HEK293 (cell line): Measurements from ENCODE around the gene GIMAP1.

Experiments used
- CTCF ChIA-PET: fragments of 350-600 bp; formaldehyde crosslinking; extraction: SDS; loops from one replicate; lab custom pipeline; 2021; ENCODE audit warnings: antibody characterized with exemption; lab: Yijun Ruan, JAX
- POLR2A ChIA-PET: fragments of 300-600 bp; formaldehyde crosslinking; extraction: SDS; loops from one replicate; lab custom pipeline; 2020; ENCODE audit warnings: antibody characterized with exemption, inconsistent platforms; lab: Yijun Ruan, JAX
- H3K27ac ChIP-seq: fragments of 200-500 bp; sonication (Bioruptor generic); 2 replicates; pipeline ENCODE4 v1.5.1; 2014; ENCODE audit warnings: low read depth, low read length, control low read depth, inconsistent platforms; ENCODE audit errors: extremely low read depth
- H3K36me3 ChIP-seq, 2 experiments: fragments of 200-500 bp in 1 of 2; sonication (Bioruptor generic) in 1 of 2; 1 replicate in 1 of 2; 2 replicates in 1 of 2; pipeline ENCODE4 v1.5.1; 2014 to 2017; ENCODE audit warnings: inconsistent platforms in 2 of 2, low read length in 2 of 2; ENCODE audit not compliant: control insufficient read depth in 2 of 2, insufficient read depth in 1 of 2
- H3K4me1 ChIP-seq: fragments of 200-500 bp; sonication (Bioruptor generic); 2 replicates; pipeline ENCODE4 v1.5.1; 2014; ENCODE audit warnings: mild to moderate bottlenecking, low read length, inconsistent platforms; ENCODE audit not compliant: control insufficient read depth, insufficient read depth
- H3K4me3 ChIP-seq: 2 replicates; pipeline ENCODE4 v1.5.1; 2011; ENCODE audit warnings: low read depth, mild to moderate bottlenecking, control low read depth, low read length, moderate library complexity
- H3K9me3 ChIP-seq: fragments of 200-500 bp; sonication (Bioruptor generic); 2 replicates; pipeline ENCODE4 v1.5.1; 2014; ENCODE audit warnings: low read depth, low read length, inconsistent platforms; ENCODE audit not compliant: control insufficient read depth, insufficient read depth
- HOXC10 ChIP-seq: sonication (generic); formaldehyde crosslinking; IDR thresholded peaks from 2 replicates; pipeline ENCODE4 v1.8.1; 2023; ENCODE audit warnings: mild to moderate bottlenecking, missing genetic modification reagents
- KLF9 ChIP-seq: fragments of 450-650 bp; formaldehyde crosslinking; IDR thresholded peaks from 2 replicates; pipeline ENCODE4 v1.5.1; 2016; ENCODE audit warnings: missing biosample characterization, missing genetic modification characterization, low read depth
- OSR2 ChIP-seq: fragments of 450-650 bp; formaldehyde crosslinking; IDR thresholded peaks from 2 replicates; pipeline ENCODE4 v1.5.1; 2016; ENCODE audit warnings: missing biosample characterization, missing genetic modification characterization
- ZBTB20 ChIP-seq: fragments of 450-650 bp; formaldehyde crosslinking; IDR thresholded peaks from 2 replicates; pipeline ENCODE4 v1.5.1; 2016; ENCODE audit warnings: missing biosample characterization, missing genetic modification characterization
- ZNF112 ChIP-seq: fragments of 450-650 bp; formaldehyde crosslinking; IDR thresholded peaks from 2 replicates; pipeline ENCODE4 v1.5.0; 2017; ENCODE audit warnings: missing biosample characterization, missing genetic modification characterization
- ZNF157 ChIP-seq: fragments of 450-650 bp; formaldehyde crosslinking; IDR thresholded peaks from 2 replicates; pipeline ENCODE4 v1.5.1; 2016; ENCODE audit warnings: missing biosample characterization, missing genetic modification characterization
- ZNF239 ChIP-seq: fragments of 450-650 bp; formaldehyde crosslinking; IDR thresholded peaks from 2 replicates; pipeline ENCODE4 v1.5.1; 2016; ENCODE audit warnings: missing biosample characterization, missing genetic modification characterization
- ZNF292 ChIP-seq: fragments of 450-650 bp; formaldehyde crosslinking; IDR thresholded peaks from 2 replicates; pipeline ENCODE4 v1.5.1; 2016; ENCODE audit warnings: low read depth, missing biosample characterization, missing genetic modification characterization, borderline replicate concordance
- ZNF394 ChIP-seq: fragments of 450-650 bp; formaldehyde crosslinking; IDR thresholded peaks from 2 replicates; pipeline ENCODE4 v1.5.1; 2016; ENCODE audit warnings: missing biosample characterization, missing genetic modification characterization, mild to moderate bottlenecking, moderate library complexity, borderline replicate concordance
- ZNF404 ChIP-seq: fragments of 450-650 bp; formaldehyde crosslinking; IDR thresholded peaks from 2 replicates; pipeline ENCODE4 v1.5.1; 2017; ENCODE audit warnings: missing biosample characterization, missing genetic modification characterization
- ZNF530 ChIP-seq: fragments of 450-650 bp; formaldehyde crosslinking; IDR thresholded peaks from 2 replicates; pipeline ENCODE4 v1.5.1; 2016; ENCODE audit warnings: low read depth, missing biosample characterization, missing genetic modification characterization
- ZNF561 ChIP-seq: fragments of 450-650 bp; IDR thresholded peaks from 2 replicates; pipeline ENCODE4 v1.5.1; 2018; ENCODE audit warnings: missing biosample characterization, missing genetic modification characterization, borderline replicate concordance
- ZNF596 ChIP-seq: fragments of 450-650 bp; IDR thresholded peaks from 2 replicates; pipeline ENCODE4 v1.5.0; 2018; ENCODE audit warnings: missing biosample characterization, mild to moderate bottlenecking, missing genetic modification characterization, moderate library complexity
- ZNF645 ChIP-seq: fragments of 450-650 bp; formaldehyde crosslinking; IDR thresholded peaks from 2 replicates; pipeline ENCODE4; 2016; ENCODE audit warnings: missing biosample characterization, missing genetic modification characterization
- ZNF654 ChIP-seq: fragments of 450-650 bp; formaldehyde crosslinking; IDR thresholded peaks from 2 replicates; pipeline ENCODE4 v1.5.1; 2016; ENCODE audit warnings: low read depth, missing biosample characterization, missing genetic modification characterization
- ZNF792 ChIP-seq: fragments of 450-650 bp; formaldehyde crosslinking; IDR thresholded peaks from 2 replicates; pipeline ENCODE4 v1.5.1; 2016; ENCODE audit warnings: missing biosample characterization, missing genetic modification characterization
- TF ChIP-seq, protein P1 (sequence below): fragments of 450-650 bp; formaldehyde crosslinking; IDR thresholded peaks from 2 replicates; pipeline ENCODE4 v1.5.1; 2016; ENCODE audit warnings: missing biosample characterization, missing genetic modification characterization, borderline replicate concordance
- TF ChIP-seq, protein P2 (sequence below): fragments of 450-650 bp; formaldehyde crosslinking; IDR thresholded peaks from 2 replicates; pipeline ENCODE4 v1.5.1; 2016; ENCODE audit warnings: missing biosample characterization, missing genetic modification characterization
- TF ChIP-seq, protein P3 (sequence below): fragments of 450-650 bp; formaldehyde crosslinking; IDR thresholded peaks from 2 replicates; pipeline ENCODE4 v1.5.0; 2017; ENCODE audit warnings: missing biosample characterization, missing genetic modification characterization, borderline replicate concordance

The GIMAP1 gene

DNA sequence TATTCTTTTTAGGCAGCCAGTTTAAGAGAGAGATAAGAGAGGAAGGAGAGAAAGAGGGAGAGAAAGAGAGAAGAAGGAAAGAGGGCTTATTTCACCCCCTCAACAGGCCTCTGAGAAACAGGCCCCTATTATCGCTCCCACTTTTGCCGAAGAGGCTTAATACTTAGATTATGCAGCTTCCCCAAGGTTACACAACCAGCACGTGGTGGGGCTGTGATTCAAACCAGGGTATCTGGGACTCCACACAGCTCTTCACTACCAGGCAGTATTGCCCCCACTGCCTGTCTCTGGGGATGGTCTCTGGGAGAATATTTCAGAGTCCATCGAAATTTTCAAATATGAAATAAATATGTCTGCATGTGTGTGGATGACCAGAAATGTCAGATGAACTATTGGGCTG lies 3.0 kb downstream of the GIMAP1 start:
- Histone ChIP-seq H3K4me3 (no peak overlapping the region), H3K4me1 (no peaks in the 10 kb centered on the region), H3K36me3 (no peaks in the 10 kb centered on the region), H3K27ac (no peak overlapping the region), H3K9me3 (no peaks in the 10 kb centered on the region)
- ChIA-PET POLR2A (interaction anchor here (0.5 kb wide), 1 partner anchor 36 kb away, joined by 3 read pairs; no protein-coding TSS in a partner anchor), CTCF (no interaction called here)
- no peak for TF ChIP-seq ZNF596

GRCh38 chr7:150719960-150720891 lies 3.8 kb downstream of the GIMAP1 start:
- Histone ChIP-seq H3K36me3 (no peaks in the 10 kb centered on the region), H3K9me3 (no peaks in the 10 kb centered on the region), H3K4me3 (no peak overlapping the region), H3K4me1 (no peaks in the 10 kb centered on the region), H3K27ac (no peak overlapping the region)
- no peak for TF ChIP-seq ZNF561 (tag by site-specific recombination)
- no peak for TF ChIP-seq KLF9
- no peak for TF ChIP-seq ZNF404
- TF ChIP-seq ZNF239 (tag by site-specific recombination): no peak
- TF ChIP-seq, protein P1, sequence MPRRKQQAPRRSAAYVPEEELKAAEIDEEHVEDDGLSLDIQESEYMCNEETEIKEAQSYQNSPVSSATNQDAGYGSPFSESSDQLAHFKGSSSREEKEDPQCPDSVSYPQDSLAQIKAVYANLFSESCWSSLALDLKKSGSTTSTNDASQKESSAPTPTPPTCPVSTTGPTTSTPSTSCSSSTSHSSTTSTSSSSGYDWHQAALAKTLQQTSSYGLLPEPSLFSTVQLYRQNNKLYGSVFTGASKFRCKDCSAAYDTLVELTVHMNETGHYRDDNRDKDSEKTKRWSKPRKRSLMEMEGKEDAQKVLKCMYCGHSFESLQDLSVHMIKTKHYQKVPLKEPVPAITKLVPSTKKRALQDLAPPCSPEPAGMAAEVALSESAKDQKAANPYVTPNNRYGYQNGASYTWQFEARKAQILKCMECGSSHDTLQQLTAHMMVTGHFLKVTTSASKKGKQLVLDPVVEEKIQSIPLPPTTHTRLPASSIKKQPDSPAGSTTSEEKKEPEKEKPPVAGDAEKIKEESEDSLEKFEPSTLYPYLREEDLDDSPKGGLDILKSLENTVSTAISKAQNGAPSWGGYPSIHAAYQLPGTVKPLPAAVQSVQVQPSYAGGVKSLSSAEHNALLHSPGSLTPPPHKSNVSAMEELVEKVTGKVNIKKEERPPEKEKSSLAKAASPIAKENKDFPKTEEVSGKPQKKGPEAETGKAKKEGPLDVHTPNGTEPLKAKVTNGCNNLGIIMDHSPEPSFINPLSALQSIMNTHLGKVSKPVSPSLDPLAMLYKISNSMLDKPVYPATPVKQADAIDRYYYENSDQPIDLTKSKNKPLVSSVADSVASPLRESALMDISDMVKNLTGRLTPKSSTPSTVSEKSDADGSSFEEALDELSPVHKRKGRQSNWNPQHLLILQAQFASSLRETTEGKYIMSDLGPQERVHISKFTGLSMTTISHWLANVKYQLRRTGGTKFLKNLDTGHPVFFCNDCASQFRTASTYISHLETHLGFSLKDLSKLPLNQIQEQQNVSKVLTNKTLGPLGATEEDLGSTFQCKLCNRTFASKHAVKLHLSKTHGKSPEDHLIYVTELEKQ (tag by site-specific recombination): no peak
- TF ChIP-seq, protein P2, sequence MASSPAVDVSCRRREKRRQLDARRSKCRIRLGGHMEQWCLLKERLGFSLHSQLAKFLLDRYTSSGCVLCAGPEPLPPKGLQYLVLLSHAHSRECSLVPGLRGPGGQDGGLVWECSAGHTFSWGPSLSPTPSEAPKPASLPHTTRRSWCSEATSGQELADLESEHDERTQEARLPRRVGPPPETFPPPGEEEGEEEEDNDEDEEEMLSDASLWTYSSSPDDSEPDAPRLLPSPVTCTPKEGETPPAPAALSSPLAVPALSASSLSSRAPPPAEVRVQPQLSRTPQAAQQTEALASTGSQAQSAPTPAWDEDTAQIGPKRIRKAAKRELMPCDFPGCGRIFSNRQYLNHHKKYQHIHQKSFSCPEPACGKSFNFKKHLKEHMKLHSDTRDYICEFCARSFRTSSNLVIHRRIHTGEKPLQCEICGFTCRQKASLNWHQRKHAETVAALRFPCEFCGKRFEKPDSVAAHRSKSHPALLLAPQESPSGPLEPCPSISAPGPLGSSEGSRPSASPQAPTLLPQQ (tag by site-specific recombination): no peak
- no peak for TF ChIP-seq ZNF112 (tag by site-specific recombination)
- no peak for TF ChIP-seq ZNF645
- TF ChIP-seq, protein P3, sequence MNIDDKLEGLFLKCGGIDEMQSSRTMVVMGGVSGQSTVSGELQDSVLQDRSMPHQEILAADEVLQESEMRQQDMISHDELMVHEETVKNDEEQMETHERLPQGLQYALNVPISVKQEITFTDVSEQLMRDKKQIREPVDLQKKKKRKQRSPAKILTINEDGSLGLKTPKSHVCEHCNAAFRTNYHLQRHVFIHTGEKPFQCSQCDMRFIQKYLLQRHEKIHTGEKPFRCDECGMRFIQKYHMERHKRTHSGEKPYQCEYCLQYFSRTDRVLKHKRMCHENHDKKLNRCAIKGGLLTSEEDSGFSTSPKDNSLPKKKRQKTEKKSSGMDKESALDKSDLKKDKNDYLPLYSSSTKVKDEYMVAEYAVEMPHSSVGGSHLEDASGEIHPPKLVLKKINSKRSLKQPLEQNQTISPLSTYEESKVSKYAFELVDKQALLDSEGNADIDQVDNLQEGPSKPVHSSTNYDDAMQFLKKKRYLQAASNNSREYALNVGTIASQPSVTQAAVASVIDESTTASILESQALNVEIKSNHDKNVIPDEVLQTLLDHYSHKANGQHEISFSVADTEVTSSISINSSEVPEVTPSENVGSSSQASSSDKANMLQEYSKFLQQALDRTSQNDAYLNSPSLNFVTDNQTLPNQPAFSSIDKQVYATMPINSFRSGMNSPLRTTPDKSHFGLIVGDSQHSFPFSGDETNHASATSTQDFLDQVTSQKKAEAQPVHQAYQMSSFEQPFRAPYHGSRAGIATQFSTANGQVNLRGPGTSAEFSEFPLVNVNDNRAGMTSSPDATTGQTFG (tag by site-specific recombination): no peak
- no peak for TF ChIP-seq ZNF792 (tag by site-specific recombination)
- TF ChIP-seq HOXC10 (CRISPR knock-in tag): no peak
- TF ChIP-seq ZNF394 (tag by site-specific recombination): no peak
- no peak for TF ChIP-seq OSR2
- no peak for TF ChIP-seq ZNF157
- TF ChIP-seq ZNF292 (tag by site-specific recombination): no peak
- TF ChIP-seq ZNF530 (tag by site-specific recombination): no peak
- TF ChIP-seq ZBTB20 (tag by site-specific recombination): no peak
- no peak for TF ChIP-seq ZNF654
- POLR2A ChIA-PET: no interaction called here
- CTCF ChIA-PET: interaction anchor here (0.7 kb wide), 1 partner anchor 19 kb away, joined by 3 read pairs; no protein-coding TSS in a partner anchor
